ENCODE results near the gene TMEM231. TPM values are rescaled to one million over a fixed set of nuclear protein-coding genes. Genes with fewer than 3 reads are reported as not detected.
"Not testable (repeated sequence)": the region's sequence is repeated elsewhere in the genome, so short reads cannot be mapped to it uniquely, and the experiment has no call there.

Gene TMEM231
- total RNA-seq, 1 donor from 2014 or later = 6.9 TPM

- Histone ChIP-seq H3K4me1 (no peaks in the 10 kb centered on the region), H3K27ac (no peak overlapping the region), H3K9me3 (no peaks in the 10 kb centered on the region), H3K27me3 (no peaks in the 10 kb centered on the region), H3K36me3 (no peaks in the 10 kb centered on the region), H3K4me3 (no peak overlapping the region)
- no peak for DNase-seq (ENCODE audit: extremely low spot score in 2 of 2)
- intact Hi-C loops (cut with DNase I) = no loop called here
- no peak for TF ChIP-seq CTCF (IDR thresholded peaks at IDR 0.05)
- TF ChIP-seq POLR2AphosphoS5 (IDR thresholded peaks at IDR 0.05; ENCODE audit: insufficient read depth in 1 of 2, low read depth in 1 of 2) = no peak
- no peak for TF ChIP-seq POLR2A (IDR thresholded peaks at IDR 0.05)
Measured at GRCh38 chr16:75529056-75529905, 26.8 kb downstream of the TMEM231 start.

GRCh38 chr16:75527825-75528299 is 28.2 kb downstream of the TMEM231 start:
- intact Hi-C loops (cut with DNase I) = no loop called here
- Histone ChIP-seq H3K27ac (no peak overlapping the region), H3K9me3 (no peaks in the 10 kb centered on the region), H3K4me1 (no peaks in the 10 kb centered on the region), H3K27me3 (no peaks in the 10 kb centered on the region), H3K36me3 (no peaks in the 10 kb centered on the region), H3K4me3 (no peak overlapping the region)
- no peak for DNase-seq (ENCODE audit: extremely low spot score in 2 of 2)
- TF ChIP-seq POLR2AphosphoS5 (IDR thresholded peaks at IDR 0.05; ENCODE audit: insufficient read depth in 1 of 2, low read depth in 1 of 2) (no peak), CTCF (IDR thresholded peaks at IDR 0.05) (no peak), POLR2A (IDR thresholded peaks at IDR 0.05) (no peak)

- Histone ChIP-seq H3K27ac (no peak overlapping the region), H3K27me3 (no peaks in the 10 kb centered on the region), H3K9me3 (no peaks in the 10 kb centered on the region), H3K4me3 (no peak overlapping the region), H3K36me3 (no peaks in the 10 kb centered on the region), H3K4me1 (no peaks in the 10 kb centered on the region)
- intact Hi-C loops (cut with DNase I) = no loop called here
- TF ChIP-seq POLR2AphosphoS5 (IDR thresholded peaks at IDR 0.05; ENCODE audit: insufficient read depth in 1 of 2, low read depth in 1 of 2) (no peak), POLR2A (IDR thresholded peaks at IDR 0.05) (no peak), CTCF (IDR thresholded peaks at IDR 0.05) (no peak)
- DNase-seq (ENCODE audit: extremely low spot score in 2 of 2) = no peak
Measured at GRCh38 chr16:75526032-75526790, 29.8 kb downstream of the TMEM231 start.

- Histone ChIP-seq H3K36me3 (no peaks in the 10 kb centered on the region), H3K4me1 (peaks cover 10% of the 10 kb centered on the region), H3K4me3 (no peak overlapping the region), H3K9me3 (no peaks in the 10 kb centered on the region), H3K27ac (no peak overlapping the region), H3K27me3 (no peaks in the 10 kb centered on the region)
- no peak for DNase-seq (ENCODE audit: extremely low spot score in 2 of 2)
- intact Hi-C loops (cut with DNase I) = loop anchor here (10.0 kb wide), 1 partner anchor 54 kb away; the partner anchor contains the start of gene TMEM170A
- TF ChIP-seq CTCF (IDR thresholded peaks at IDR 0.05) (no peak), POLR2AphosphoS5 (IDR thresholded peaks at IDR 0.05; ENCODE audit: insufficient read depth in 1 of 2, low read depth in 1 of 2) (no peak), POLR2A (IDR thresholded peaks at IDR 0.05) (no peak)
Measured at GRCh38 chr16:75519175-75519574, 36.9 kb downstream of the TMEM231 start.

- not testable (repeated sequence) for H3K9me3 ChIP-seq
Measured at GRCh38 chr16:75516189-75516966, 39.7 kb downstream of the TMEM231 start.

More at GRCh38 chr16:75516189-75516966, 39.7 kb downstream of the TMEM231 start:
- not testable (repeated sequence) for DNase-seq (ENCODE audit: extremely low spot score in 2 of 2); H3K36me3 ChIP-seq; H3K27me3 ChIP-seq
- peaks cover 10% of the 10 kb centered on the region for H3K4me1 ChIP-seq
- peak overlapping the region; percentile 97 for H3K27ac ChIP-seq
- peak overlapping the region; percentile 95 to 98 for H3K4me3 ChIP-seq
- intact Hi-C loops (cut with DNase I) = loop anchor here (10.0 kb wide), 1 partner anchor 52 kb away; the partner anchor contains the start of gene TMEM170A

All from vagina (tissue), 2 donors.